Body of pancreas (tissue), 4 donors: ENCODE measurements around the gene ZSCAN10. TPM values are rescaled to one million over a fixed set of nuclear protein-coding genes. Genes with fewer than 3 reads are reported as not detected.

Experiments
- ATAC-seq: fragments of 150-250 bp; one replicate; pipeline ENCODE4 v1.9.1; 2016
- DNase-seq, 4 donors: peaks; one replicate each; pipeline ENCODE4 v3.0.0-alpha.2; 2019
- H3K27ac ChIP-seq, 4 donors: fragments of 200-600 bp; sonication (generic); 1 replicate in 3 of 4; 2 replicates in 1 of 4; pipeline versions ENCODE4 v1.5.1 to v1.6.1; 2016 to 2019; ENCODE audit warnings: mild to moderate bottlenecking in 1 of 4, mixed read lengths in 1 of 4, moderate library complexity in 1 of 4
- H3K27me3 ChIP-seq, 2 donors: fragments of 200-600 bp; sonication (generic); one replicate each; pipeline ENCODE4 v1.6.0; 2016; ENCODE audit warnings: mild to moderate bottlenecking in 1 of 2
- H3K36me3 ChIP-seq, 2 donors: fragments of 200-600 bp; sonication (generic); replicated peaks in 1 of 2; 2 replicates each; pipeline ENCODE4 v1.5.1; 2016; ENCODE audit warnings: low read depth in 2 of 2; ENCODE audit not compliant: insufficient read depth in 1 of 2
- H3K4me1 ChIP-seq: fragments of 200-600 bp; sonication (generic); one replicate; pipeline ENCODE4 v1.6.0; 2016
- H3K4me3 ChIP-seq, 2 donors: fragments of 200-600 bp; sonication (generic); 1 replicate in 1 of 2; 2 replicates in 1 of 2; pipeline ENCODE4 v1.5.1; 2016 to 2019
- H3K9me3 ChIP-seq, 3 donors: fragments of 200-600 bp; sonication (generic); 1 replicate in 2 of 3; 2 replicates in 1 of 3; pipeline ENCODE4 v1.5.1; 2016
- CTCF ChIP-seq, 7 experiments: fragments of 450-650 bp in 4 of 7; fragments of 200-600 bp in 3 of 7; sonication (generic) in 3 of 7; IDR thresholded peaks; one replicate each; pipeline ENCODE4 v1.5.1; 2016 to 2019; ENCODE audit warnings: antibody characterized with exemption in 7 of 7
- POLR2A ChIP-seq, 3 donors: fragments of 450-650 bp; IDR thresholded peaks; one replicate each; pipeline ENCODE4 v1.6.1; 2016; ENCODE audit warnings: antibody characterized with exemption in 3 of 3, mild to moderate bottlenecking in 2 of 3
- WGBS, 2 donors: methylation state at CpG; one replicate each; pipeline ENCODE4 v1.1.5; 2017; 5-methylcytosine and 5-hydroxymethylcytosine counted together
- intact Hi-C: fragments of 100-400 bp; cut with DNase I; formaldehyde crosslinking; loops from one replicate; pipeline ENCODE4 v1.15.1; 2023
- total RNA-seq, 2 donors: library from RNA; depleted of rRNA; stranded (reverse); fragments of >200 nt; gene quantifications; one replicate each; pipeline ENCODE4 v1.1.0, GENCODE V29; 2016

Gene ZSCAN10
- total RNA-seq, 2 donors from 2014 or later: not detected

- no peaks in the 10 kb centered on the region for H3K36me3 ChIP-seq
- DNase-seq: no peak
- ATAC-seq: no peak
- no peaks in the 10 kb centered on the region for H3K27me3 ChIP-seq
- intact Hi-C loops: no loop called here
- WGBS, 2 donors: 66 to 67% methylated on average over 26 to 27 of the region's 27 CpGs
- H3K9me3 ChIP-seq: no peaks in the 10 kb centered on the region
- TF ChIP-seq CTCF (IDR thresholded peaks at IDR 0.05) (no peak), POLR2A (IDR thresholded peaks at IDR 0.05) (no peak)
- H3K4me3 ChIP-seq: no peak overlapping the region
- peaks cover 24% of the 10 kb centered on the region for H3K4me1 ChIP-seq
- peak overlapping the region in 2 of 4 donors; percentile 15 to 23 for H3K27ac ChIP-seq
Measured at GRCh38 chr16:3101841-3102470, 2.9 kb upstream of the ZSCAN10 start.

GRCh38 chr16:3101018-3101840, 2.1 kb upstream of the ZSCAN10 start:
- Histone ChIP-seq H3K36me3 (no peaks in the 10 kb centered on the region), H3K4me1 (peaks cover 22% of the 10 kb centered on the region), H3K27me3 (no peaks in the 10 kb centered on the region), H3K4me3 (no peak overlapping the region), H3K27ac (peak overlapping the region in 2 of 4 donors; percentile 23 to 39), H3K9me3 (no peaks in the 10 kb centered on the region)
- 47 to 53% methylated on average over 28 to 29 of the region's 29 CpGs for WGBS, 2 donors
- no peak for ATAC-seq
- no peak for TF ChIP-seq POLR2A (IDR thresholded peaks at IDR 0.05)
- TF ChIP-seq CTCF (IDR thresholded peaks at IDR 0.05): peak in 6 of 7 experiments; percentile 22 to 48 (median 36)
- intact Hi-C loops: no loop called here
- peak in 1 of 4 donors; percentile 26 for DNase-seq

GRCh38 chr16:3099732-3100499, 822 bp upstream of the ZSCAN10 start:
- WGBS, 2 donors: 2 to 3% methylated on average over 18 to 39 of the region's 39 CpGs
- intact Hi-C loops: no loop called here
- peak overlapping the region in 1 of 4 donors; percentile 32 for H3K27ac ChIP-seq
- no peak overlapping the region for H3K4me3 ChIP-seq
- H3K27me3 ChIP-seq: no peaks in the 10 kb centered on the region
- H3K36me3 ChIP-seq: no peaks in the 10 kb centered on the region
- ATAC-seq (peak; percentile 94), DNase-seq (peak; percentile 95 to 98 (median 96))
- H3K9me3 ChIP-seq: no peaks in the 10 kb centered on the region
- H3K4me1 ChIP-seq: peaks cover 16% of the 10 kb centered on the region
- TF ChIP-seq POLR2A (IDR thresholded peaks at IDR 0.05): peak in 2 of 3 donors; percentile 29
- no peak for TF ChIP-seq CTCF (IDR thresholded peaks at IDR 0.05)

GRCh38 chr16:3099395-3099731, 269 bp upstream of the ZSCAN10 start:
- H3K4me1 ChIP-seq: peaks cover 16% of the 10 kb centered on the region
- no peaks in the 10 kb centered on the region for H3K36me3 ChIP-seq
- intact Hi-C loops: no loop called here
- H3K4me3 ChIP-seq: no peak overlapping the region
- H3K27ac ChIP-seq: no peak overlapping the region
- DNase-seq (no peak), ATAC-seq (no peak)
- H3K9me3 ChIP-seq: no peaks in the 10 kb centered on the region
- 70 to 87% methylated on average over 5 of the region's 5 CpGs for WGBS, 2 donors
- TF ChIP-seq POLR2A (IDR thresholded peaks at IDR 0.05) (no peak), CTCF (IDR thresholded peaks at IDR 0.05) (no peak)
- no peaks in the 10 kb centered on the region for H3K27me3 ChIP-seq
